Activated CD8-positive, alpha-beta memory T cell treated with anti-CD3 and anti-CD28 coated beads for 24 hours (primary cell): ENCODE measurements around the gene TAF1.
"Not testable (repeated sequence)": the region's sequence is repeated elsewhere in the genome, so short reads cannot be mapped to it uniquely, and the experiment has no call there.

Experiments
- DNase-seq: peaks from one replicate; pipeline ENCODE4 v3.0.0-alpha.2; 2020

TAF1 gene

GRCh38 chrX:71509289-71509688, 143.1 kb downstream of the TAF1 start:
- DNase-seq, result no peak

- no peak for DNase-seq
These were observed 144.0 kb downstream of the TAF1 start for GRCh38 chrX:71510161-71510560.

GRCh38 chrX:71513731-71514130, 147.6 kb downstream of the TAF1 start:
- not testable (repeated sequence) for DNase-seq

GRCh38 chrX:71514367-71515037, 148.3 kb downstream of the TAF1 start:
- no peak for DNase-seq

- no peak for DNase-seq
These were observed 148.9 kb downstream of the TAF1 start for GRCh38 chrX:71515038-71515396.
